CMK (cell line): ENCODE results near the gene GDF11.

Experiments used
- DNase-seq: peaks from one replicate; pipeline ENCODE4 v3.0.0-alpha.2; 2010; ENCODE audit warnings: low read depth

Gene GDF11

GRCh38 chr12:55795950-55796349 lies 53.0 kb downstream of the GDF11 start:
- DNase-seq: no peak

DNA sequence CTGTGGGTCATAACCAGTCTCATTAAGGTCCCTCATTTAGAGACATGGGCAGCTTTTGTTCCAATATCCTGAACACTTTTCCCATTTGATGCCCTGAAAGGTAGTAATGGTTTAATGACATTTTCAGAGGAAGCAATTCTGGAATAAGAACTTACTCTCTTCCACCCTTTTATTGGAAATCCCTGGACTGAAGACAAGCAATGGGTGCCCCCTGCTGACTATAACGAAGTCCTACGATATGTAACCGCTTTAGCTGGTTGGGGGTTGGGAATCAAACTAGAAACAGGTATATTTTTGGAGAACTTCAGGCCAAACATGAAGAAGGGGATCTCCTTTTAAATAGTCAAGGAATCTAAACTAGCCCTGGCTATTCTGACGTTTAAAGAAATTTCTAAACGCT lies 54.1 kb downstream of the GDF11 start:
- DNase-seq: no peak

DNA sequence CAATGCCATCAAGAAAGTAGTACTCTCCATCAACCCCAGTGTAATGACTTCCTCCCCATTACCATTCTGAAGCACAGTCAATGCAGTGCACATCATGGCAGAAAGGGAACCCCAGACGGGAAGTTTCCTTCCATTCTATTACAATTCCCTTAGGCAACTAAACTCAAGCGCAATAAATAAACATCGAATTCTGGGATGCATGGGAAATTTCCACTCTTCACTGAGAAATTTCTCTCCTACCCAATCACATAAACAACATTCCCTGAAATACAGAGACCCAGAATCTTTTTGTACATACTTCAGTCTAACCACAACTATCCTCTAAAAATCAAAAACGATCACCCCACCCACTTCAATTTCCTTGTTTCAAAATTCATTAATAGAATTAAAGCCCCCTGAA lies 54.6 kb downstream of the GDF11 start:
- DNase-seq: no peak
